T1000 (cell line): ENCODE results near the gene KIF16B.
"Not testable (repeated sequence)": the region's sequence is repeated elsewhere in the genome, so short reads cannot be mapped to it uniquely, and the experiment has no call there.

Experiments
- DNase-seq: peaks from one replicate; lab custom pipeline; 2025; ENCODE audit warnings: mixed read lengths; lab: John Stamatoyannopoulos, UW

KIF16B gene

GRCh38 chr20:16573001-16573965, at the start of gene KIF16B:
Gene KIF16B, minus strand, starts transcription at chr20:16573448. Its CDS starts 173 bp downstream, at chr20:16573275.
- DNase-seq = peak; percentile 88

- DNase-seq = no peak
These were observed 49.3 kb upstream of the KIF16B start for GRCh38 chr20:16622501-16622900.

GRCh38 chr20:16621435-16622141, 48.3 kb upstream of the KIF16B start:
- no peak for DNase-seq

- no peak for DNase-seq
These were observed 47.7 kb upstream of the KIF16B start for GRCh38 chr20:16620961-16621360.

GRCh38 chr20:16619953-16620352, 46.7 kb upstream of the KIF16B start:
- DNase-seq = no peak

- DNase-seq = no peak
These were observed 43.8 kb upstream of the KIF16B start for GRCh38 chr20:16617056-16617455.

- no peak for DNase-seq
These were observed 43.1 kb upstream of the KIF16B start for GRCh38 chr20:16616317-16616716.

- no peak for DNase-seq
These were observed 42.0 kb upstream of the KIF16B start for GRCh38 chr20:16615199-16615598.

- no peak for DNase-seq
These were observed 40.7 kb upstream of the KIF16B start for GRCh38 chr20:16613954-16614353.

GRCh38 chr20:16612706-16613105, 39.5 kb upstream of the KIF16B start:
- no peak for DNase-seq

- no peak for DNase-seq
These were observed 38.6 kb upstream of the KIF16B start for GRCh38 chr20:16611817-16612216.

GRCh38 chr20:16609066-16609465, 35.8 kb upstream of the KIF16B start:
- no peak for DNase-seq

GRCh38 chr20:16608277-16608650, 35.0 kb upstream of the KIF16B start:
- DNase-seq = no peak

GRCh38 chr20:16607364-16608276, 34.4 kb upstream of the KIF16B start:
- no peak for DNase-seq

- no peak for DNase-seq
These were observed 33.3 kb upstream of the KIF16B start for GRCh38 chr20:16606468-16607070.

GRCh38 chr20:16601047-16601446, 27.8 kb upstream of the KIF16B start:
- DNase-seq = no peak

GRCh38 chr20:16599257-16599656, 26.0 kb upstream of the KIF16B start:
- DNase-seq = no peak

GRCh38 chr20:16596991-16597390, 23.7 kb upstream of the KIF16B start:
- DNase-seq = no peak

- DNase-seq = not testable (repeated sequence)
These were observed 23.2 kb upstream of the KIF16B start for GRCh38 chr20:16596404-16596803.

GRCh38 chr20:16595376-16595775, 22.1 kb upstream of the KIF16B start:
- no peak for DNase-seq

- DNase-seq = no peak
These were observed 16.9 kb upstream of the KIF16B start for GRCh38 chr20:16590041-16590633.
